Right ventricle myocardium inferior (tissue), 1 donor: ENCODE data around the gene STAG3. TPM values are rescaled to one million over a fixed set of nuclear protein-coding genes. Genes with fewer than 3 reads are reported as not detected.

ENCODE experiments used
- ATAC-seq: fragments of 200-7000 bp; cut with Tn5 transposase; one replicate; pipeline ENCODE4 v1.9.1; 2020; ENCODE audit warnings: mild to moderate bottlenecking, moderate library complexity
- DNase-seq: peaks from one replicate; pipeline ENCODE4 v3.0.0; 2021; ENCODE audit errors: missing footprints
- intact Hi-C: fragments of 100-400 bp; cut with DNase I; formaldehyde crosslinking; loops from one replicate; pipeline ENCODE4 v1.11.0; 2022
- total RNA-seq: library from RNA; stranded (reverse); fragmentation: NEBNext Ultra II Directional; extraction: Animal tissue kit (Norgen Biotek cat#: 25700); gene quantifications from one replicate; pipeline ENCODE4 v1.2.1, GENCODE V29; 2021
- donor health status: DM: no; HTN: yes; CAD: no; lungs with severe emphysema.

The STAG3 gene
- total RNA-seq, 1 donor from 2014 or later: 0.51 TPM

- DNase-seq: no peak
- ATAC-seq: no peak
- intact Hi-C loops: no loop called here
Observed at GRCh38 chr7:100152937-100153666, 24.6 kb upstream of the STAG3 start.

GRCh38 chr7:100153708-100154535, 23.8 kb upstream of the STAG3 start:
- ATAC-seq (no peak), DNase-seq (no peak)
- intact Hi-C loops: no loop called here

- intact Hi-C loops: no loop called here
- no peak for ATAC-seq
- DNase-seq: no peak
Observed at GRCh38 chr7:100154651-100155491, 22.8 kb upstream of the STAG3 start.

DNA sequence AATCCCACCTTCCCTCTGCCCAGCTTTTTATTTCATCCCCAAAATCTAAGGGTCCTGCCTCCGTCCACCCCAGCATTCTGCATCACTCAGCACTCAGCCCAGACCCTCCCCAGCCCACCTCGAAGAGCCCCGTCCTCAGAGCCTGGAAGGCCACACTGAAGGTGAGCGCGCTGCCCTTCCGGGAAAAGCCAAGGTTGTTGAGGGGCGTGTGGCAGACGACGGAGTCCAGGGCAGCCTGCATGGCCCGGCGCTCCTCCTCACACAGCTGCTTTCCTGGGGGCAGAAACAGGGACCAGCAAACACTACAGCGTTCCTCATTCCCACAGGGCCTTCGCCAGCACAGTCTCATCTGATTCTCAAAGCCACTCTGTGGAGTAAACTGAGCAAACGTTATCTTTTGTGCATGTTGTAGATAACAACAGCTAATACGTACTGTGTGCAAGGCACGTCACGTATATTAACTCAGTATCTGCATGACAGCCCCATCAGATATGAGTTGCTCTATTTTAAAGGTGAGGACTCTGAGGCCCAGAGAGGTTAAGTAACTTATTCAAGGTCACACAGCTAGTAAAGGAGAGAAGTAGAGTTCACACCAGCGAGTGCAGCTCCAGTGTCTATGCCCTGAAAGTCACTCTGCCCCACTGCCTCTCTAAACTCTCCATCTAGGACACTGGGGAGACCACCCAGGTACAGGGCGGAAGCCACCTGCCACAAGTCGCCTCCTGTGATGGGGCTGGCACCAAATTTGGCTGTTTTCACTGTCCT, 22.0 kb upstream of the STAG3 start:
- DNase-seq (no peak), ATAC-seq (no peak)
- intact Hi-C loops: no loop called here

GRCh38 chr7:100156331-100157068, 21.2 kb upstream of the STAG3 start:
- intact Hi-C loops: no loop called here

GRCh38 chr7:100157069-100157333, 20.7 kb upstream of the STAG3 start:
- intact Hi-C loops: no loop called here
- ATAC-seq (no peak), DNase-seq (no peak)

More at GRCh38 chr7:100156331-100157068, 21.2 kb upstream of the STAG3 start:
- DNase-seq: no peak
- no peak for ATAC-seq

DNA sequence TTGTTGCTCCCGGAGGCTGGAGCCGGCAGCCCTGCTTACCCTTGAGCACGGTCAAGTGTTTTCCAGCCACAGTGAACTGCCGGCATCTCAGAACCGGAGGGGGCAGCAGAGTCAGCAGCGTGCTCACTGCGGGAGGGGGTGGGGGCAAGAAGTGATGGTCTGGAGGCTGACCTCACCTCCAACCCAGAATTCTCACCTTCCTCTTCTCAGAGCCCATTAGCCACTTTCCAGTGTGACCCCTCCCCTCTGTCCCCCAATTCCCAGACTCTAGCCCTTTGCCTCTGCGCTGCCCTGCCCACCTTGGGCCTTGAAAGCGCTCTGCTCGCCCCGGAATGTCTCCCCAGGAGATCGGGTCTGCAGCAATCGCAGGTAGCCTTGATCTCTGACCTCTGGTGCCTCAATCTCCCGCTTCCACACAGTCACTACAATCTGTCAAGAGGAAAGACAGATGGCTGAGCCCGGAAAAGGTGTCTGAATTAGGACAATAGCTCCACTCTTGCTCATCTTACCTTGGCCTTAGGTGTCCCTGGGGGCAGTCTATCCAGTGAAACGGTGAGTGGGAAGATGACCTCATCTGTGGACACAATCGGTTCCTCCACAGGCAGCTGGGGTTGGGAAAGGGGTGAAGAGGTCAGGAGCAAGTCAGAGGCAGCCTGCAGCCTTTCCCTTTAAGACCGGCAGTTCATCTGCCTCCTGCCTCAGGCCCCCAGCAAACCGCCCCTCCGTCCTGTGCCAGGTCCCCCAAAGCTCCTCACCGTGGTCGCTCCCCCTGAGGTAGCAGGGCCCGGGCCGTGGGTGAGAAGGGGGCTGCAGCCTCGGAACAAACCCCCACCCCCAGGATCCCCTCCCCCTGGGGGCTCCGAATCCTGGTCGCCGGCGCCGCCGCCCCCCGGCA, 20.1 kb upstream of the STAG3 start:
- intact Hi-C loops: no loop called here
- no peak for DNase-seq
- ATAC-seq: peak; percentile 18

- peak; percentile 97 for DNase-seq
- intact Hi-C loops: no loop called here
- ATAC-seq: peak; percentile 92
Observed at GRCh38 chr7:100158229-100159098, 19.3 kb upstream of the STAG3 start, which contains the start of gene TRAPPC14. Gene TRAPPC14 (minus strand): TSS chr7:100158723. CDS start chr7:100158499, 224 bp downstream.

- intact Hi-C loops: no loop called here
- ATAC-seq (no peak), DNase-seq (no peak)
Observed at GRCh38 chr7:100159099-100159623, 18.6 kb upstream of the STAG3 start.

- no peak for ATAC-seq
- no peak for DNase-seq
- intact Hi-C loops: no loop called here
Observed at GRCh38 chr7:100160067-100160466, 17.7 kb upstream of the STAG3 start.

- intact Hi-C loops: no loop called here
- DNase-seq: no peak
- no peak for ATAC-seq
Observed at GRCh38 chr7:100163006-100163531, 14.6 kb upstream of the STAG3 start.

GRCh38 chr7:100163871-100164270, 13.8 kb upstream of the STAG3 start:
- ATAC-seq: no peak
- no peak for DNase-seq
- intact Hi-C loops: no loop called here

GRCh38 chr7:100166317-100166940, 11.3 kb upstream of the STAG3 start:
- intact Hi-C loops: no loop called here
- DNase-seq (no peak), ATAC-seq (no peak)

- no peak for ATAC-seq
- no peak for DNase-seq
Observed at GRCh38 chr7:100166970-100167911, 10.5 kb upstream of the STAG3 start.

More at GRCh38 chr7:100166970-100167911, 10.5 kb upstream of the STAG3 start:
- intact Hi-C loops: no loop called here
